HG03469 (cell line): ENCODE results near the gene MKNK1.

Experiments
- ATAC-seq: cut with Tn5 transposase; IDR thresholded peaks from one replicate; pipeline ENCODE4 v1.9.1; 2021; ENCODE audit warnings: mild to moderate bottlenecking, moderate library complexity, moderate number of reproducible peaks; ENCODE audit not compliant: unreplicated experiment

The MKNK1 gene

DNA sequence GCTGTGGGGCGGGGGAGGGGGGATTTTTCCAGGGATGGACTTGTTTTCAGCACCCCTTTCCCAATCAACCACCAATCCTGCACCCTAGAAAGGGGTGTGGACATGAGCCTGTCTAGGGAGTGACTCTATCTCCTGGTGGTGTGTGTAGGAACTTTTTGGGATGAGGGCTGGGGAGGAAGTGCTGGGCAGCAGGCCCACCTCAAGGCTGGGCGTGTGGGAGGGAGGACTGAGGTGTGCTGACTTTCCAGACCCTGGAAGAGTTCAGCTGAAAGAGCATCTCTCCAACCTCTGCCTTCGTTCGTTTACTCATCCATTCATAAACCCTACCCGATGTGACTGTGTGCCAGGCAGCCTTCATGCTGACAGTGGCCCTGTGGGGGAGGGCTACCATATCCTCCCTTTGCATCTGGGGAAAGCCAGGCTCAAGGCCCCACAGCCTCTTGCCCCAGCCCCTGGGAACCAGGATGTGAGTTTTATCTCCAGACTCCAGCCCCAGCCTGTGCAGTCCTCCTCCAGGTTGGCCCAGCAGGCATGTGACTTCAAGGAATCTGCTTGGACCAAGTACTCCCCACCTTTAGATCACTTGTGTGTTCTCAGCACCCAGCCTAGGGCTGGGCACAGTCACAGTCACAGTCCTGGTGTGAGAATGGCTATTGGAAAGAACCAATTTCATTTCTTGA, 59.4 kb downstream of the MKNK1 start:
- ATAC-seq, result no peak

DNA sequence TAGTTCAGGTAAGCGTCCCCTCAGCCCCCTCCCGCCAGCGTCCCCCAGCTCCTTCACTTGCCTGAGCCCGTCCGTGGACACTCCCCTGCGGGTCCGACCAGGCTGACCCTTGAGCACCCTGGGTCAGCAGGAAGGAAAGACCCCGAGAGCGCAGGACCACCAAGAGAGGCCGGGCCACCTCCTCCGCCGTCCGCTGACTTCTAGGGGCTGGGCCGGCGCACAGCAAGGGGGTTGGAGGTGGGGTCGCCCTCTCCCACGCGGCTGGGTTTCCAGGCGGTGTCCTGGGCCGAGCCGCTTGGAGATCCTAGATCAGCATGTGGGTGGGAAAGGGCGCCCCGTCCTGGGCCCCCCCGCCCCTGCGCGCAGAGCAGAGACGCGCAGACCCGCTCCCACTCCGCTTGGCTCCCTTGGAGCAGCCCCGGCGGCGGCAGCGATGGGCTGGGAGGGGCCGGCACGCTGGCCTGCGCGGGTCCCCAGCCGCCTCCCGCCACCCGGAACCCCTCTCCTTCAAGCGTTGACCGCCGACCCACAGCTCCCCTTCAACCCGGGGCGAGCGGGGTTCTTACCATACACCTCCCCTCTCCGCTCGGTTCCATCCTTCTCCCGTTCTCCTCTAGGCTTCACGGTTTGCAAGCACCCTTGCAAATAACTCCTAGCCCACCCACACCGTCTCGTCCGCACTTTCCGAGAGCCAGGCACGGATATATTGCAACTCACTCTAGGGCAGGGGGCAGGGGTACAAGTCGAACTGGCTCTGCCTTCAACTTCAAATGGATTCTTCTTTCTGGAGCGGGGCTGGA, 60.1 kb downstream of the MKNK1 start:
- no peak for ATAC-seq

DNA sequence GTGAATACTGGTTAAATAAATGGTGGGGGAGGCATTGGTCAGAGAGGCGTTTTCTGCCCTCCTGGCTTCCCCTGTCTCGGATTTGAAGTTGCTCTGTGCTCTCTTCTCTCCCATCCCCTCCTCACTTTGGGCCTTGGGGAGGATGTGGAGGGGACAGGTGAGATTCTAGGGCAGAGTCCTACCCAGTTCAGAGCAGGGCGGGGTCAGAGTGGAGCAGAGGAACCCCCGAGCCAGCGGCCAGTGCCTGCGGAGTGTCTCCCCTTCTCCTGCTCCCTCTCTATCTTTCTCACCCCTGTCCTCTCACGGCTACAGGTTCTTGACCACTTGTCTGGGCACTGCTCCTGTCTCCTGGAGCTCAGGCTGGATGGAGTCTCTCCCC, 60.7 kb downstream of the MKNK1 start:
- no peak for ATAC-seq

DNA sequence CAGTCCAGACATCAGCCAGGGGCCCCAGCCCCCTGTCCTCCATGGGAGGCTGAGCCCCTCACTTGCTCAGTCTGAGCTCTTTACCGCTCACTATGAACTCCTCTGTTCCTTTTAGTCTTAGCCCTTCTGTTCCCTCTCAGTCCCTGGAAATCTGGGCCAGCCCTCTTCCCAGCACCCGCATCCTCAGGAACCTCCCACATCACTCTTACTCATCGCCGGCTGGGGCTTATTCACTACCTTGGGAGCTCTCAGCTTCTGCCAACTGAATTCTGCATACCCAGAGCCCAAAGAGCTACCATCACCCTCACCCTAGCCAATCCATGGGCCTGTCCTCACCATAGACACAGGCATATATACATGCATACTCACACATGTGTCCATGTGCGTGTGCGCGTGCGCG, 64.1 kb downstream of the MKNK1 start:
- no peak for ATAC-seq

- ATAC-seq, result no peak
These were observed 65.9 kb downstream of the MKNK1 start for GRCh38 chr1:46538147-46538546.

- ATAC-seq, result no peak
These were observed 66.4 kb downstream of the MKNK1 start for GRCh38 chr1:46537651-46538050.

GRCh38 chr1:46536527-46536926, 67.5 kb downstream of the MKNK1 start:
- no peak for ATAC-seq

GRCh38 chr1:46535063-46535462, 69.0 kb downstream of the MKNK1 start:
- no peak for ATAC-seq

DNA sequence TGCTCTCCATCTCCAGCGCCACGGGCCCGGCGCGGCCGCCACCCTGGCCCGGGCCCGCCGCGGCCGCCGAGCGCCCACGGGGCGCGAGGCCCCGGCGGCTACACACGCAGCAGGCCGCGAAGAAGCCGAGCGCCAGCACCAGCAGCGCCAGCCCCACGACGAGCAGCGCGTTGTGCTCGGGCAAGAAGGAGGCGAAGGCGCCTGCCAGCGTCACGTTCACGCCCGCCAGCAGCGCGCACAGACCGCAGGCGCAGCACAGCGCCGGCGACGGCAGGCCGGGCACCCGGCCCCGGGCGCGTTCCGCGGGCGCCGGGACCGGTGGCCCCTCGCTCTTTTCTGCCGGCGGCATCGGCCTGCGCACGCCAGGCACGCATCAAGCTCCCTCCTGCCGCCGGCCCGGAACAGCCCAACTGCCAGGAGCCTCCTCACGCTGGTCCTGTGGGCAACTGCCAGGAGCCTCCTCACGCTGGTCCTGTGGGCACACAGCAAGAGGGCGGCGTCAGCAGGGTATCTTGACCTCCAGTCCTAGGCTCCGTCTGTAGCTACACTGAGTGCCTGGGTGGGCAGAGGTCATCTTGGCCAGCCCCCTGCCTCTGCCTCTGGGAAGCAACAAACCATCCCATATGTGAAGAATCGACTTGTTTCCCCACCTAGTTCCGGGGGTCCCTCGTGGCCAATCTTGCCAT, 70.7 kb downstream of the MKNK1 start:
- no peak for ATAC-seq

DNA sequence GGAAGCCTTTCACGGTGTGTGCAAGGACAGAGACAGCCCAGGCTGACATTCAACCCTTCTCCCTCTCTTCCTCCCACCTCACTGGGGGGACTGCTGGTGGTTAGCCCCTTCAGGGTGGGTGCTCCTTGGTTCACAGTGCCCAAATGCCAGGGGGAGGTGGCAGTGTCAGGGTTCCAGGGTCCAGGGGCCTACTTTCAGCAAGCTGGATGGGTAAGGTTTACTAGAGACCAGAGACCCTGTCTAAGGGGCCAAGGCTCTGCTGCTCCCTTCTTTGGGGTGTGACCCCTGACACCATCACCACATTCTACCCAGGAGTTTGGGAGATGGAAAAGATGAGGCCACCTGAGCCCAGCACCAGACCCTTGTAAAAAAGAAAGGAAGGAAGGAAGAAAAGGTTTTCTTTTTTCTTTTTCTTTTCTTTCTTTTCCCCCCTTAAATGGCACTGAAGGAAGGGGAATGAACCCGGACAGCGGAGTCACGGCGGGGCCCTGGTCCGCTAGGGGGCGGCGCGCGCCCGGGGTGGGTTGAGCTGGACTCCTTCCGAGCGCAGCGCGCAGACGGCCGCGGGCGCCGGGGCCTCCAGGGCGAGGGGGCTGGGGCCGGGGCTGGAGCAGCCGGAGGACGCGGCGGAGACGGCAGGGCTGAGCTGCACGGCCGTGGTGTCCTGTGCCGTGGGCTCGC, 71.4 kb downstream of the MKNK1 start:
- ATAC-seq, result no peak

DNA sequence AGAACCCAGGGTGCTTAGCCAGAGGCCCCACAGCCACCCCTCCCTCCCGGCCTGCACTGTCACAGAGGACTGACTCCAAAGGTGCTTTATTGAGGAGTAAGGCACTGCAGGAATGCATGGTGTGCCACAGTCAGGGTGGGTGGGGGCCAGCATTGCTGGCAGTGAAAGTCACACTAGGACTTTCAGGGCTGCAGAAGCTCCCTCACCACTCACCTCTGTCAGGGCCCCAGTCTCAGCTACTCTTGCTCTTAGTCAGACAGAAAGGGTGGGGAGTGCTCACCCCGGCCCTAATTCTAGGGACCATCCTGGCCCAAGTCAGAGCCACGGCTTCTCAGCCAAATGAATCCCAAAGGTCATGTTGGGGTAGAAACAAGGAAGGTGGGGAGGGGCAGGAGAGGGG, 72.0 kb downstream of the MKNK1 start:
- no peak for ATAC-seq

DNA sequence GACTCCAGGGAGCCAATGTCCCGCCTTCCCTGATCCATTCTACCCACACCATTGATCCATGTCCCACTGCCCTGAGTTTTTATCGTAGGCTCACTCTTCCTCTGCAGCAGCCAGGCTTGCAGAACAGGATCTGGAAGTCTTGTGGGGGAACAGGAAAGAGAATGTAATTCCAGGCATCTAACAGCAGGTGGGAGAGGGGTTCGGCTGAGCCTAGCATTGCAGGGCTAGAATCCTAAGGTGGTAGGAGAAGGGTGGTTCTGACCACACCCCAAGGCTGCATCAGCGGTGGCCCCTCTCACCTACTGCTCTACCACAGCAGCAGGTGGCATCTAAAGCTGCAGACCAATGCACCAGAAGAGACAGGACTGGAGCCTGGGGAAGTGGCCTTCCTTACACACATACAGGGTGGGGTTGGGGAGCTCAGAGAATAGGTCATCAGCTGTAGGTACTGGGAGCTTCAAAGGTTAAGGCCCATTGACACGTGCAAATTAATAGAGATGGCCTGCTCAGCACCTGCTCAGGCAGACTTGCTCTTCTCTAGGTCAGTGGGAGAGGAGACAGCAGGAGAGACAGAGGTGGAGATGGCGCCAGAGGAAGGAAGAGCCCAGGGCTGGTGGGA, 73.2 kb downstream of the MKNK1 start:
- no peak for ATAC-seq

DNA sequence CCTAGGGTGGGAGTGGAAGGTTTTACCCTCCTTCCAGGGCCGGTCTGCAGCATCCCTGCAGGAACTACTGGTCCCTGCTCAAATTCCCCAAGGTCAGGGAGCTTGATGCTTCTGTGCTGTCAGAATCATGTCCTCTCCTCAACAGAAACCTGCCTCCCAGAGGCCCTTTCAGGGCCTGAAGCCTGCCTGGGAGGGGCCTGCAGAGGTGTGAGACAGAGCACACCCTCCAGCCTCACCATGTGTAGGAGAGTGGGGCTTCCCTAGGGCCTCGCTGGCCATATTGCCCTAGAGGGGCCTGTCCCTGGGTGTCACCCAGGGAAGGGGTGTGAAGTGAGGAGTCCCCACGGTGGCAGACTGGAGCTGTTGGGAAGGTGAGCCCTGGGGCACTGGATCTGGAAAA, 73.8 kb downstream of the MKNK1 start:
- ATAC-seq, result no peak

- no peak for ATAC-seq
These were observed 74.9 kb downstream of the MKNK1 start for GRCh38 chr1:46529031-46529630.

- ATAC-seq, result no peak
These were observed 75.6 kb downstream of the MKNK1 start for GRCh38 chr1:46528297-46528955.

DNA sequence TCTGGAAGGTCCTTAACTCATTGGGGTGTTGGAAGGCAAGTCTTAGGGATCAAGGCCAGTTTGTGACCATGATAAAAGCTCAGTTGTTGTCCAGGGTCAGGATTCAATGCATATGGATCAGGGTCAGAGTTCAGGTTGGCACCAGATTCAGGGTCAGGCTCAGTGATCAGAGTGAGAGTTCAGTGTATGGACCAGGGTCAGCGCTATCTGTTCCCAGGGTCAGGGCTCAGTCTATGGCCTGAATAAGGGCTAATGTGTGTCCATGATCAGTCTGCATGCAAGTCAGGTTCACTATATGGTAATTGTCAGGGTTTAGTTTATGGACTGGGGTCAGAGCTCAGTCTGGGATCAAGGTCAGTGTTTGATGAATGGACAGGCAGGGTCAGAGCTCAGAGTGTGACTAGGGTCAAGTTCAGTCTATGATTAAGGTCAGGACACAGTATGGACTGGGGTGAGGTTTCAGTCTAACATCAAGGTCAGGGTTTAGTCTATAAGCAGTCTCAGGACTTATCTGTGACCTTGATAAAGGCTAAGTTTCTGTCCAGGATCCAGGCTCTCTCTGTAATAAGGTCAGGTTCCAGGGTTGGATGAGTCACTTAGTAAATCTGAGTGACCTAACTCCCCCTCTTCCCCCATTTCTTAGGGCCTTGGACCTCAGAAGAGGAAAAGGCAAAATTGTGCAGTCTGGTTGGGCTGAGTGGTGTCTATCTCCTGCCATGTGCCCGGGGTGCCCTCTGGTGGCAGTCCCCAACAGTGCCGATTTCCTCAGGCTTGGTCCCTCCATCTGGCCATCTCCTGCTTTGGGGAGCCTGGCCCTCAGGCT, 76.4 kb downstream of the MKNK1 start:
- no peak for ATAC-seq

DNA sequence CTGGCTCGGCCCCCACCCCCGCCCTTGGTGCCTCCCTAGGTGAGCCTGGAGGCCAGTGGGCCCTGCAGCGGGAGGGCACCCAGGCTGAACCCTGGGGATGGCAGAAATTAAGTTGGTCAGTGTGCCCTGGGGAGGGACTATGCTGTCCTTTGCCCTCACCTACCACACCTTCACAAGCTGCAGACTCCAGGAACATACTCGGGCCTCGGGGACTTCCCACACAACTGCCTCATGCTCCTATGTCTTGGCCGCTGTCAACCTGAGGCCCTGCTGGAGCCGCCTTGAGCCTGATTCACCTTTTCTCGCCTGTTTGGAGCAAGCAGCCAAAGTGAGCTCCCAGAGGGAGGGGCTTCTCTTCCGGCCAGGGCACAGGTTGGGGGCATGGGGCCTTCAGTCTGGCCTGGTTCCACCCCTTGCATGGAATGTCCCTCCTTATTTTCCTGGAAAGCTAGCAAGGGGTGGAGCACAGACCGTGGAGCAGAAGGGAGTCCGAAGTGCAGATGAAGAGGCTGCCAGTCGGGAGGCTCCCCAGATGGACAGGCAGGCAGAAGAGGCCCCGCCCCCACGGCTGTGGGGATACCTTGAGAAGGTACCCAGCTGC, 77.3 kb downstream of the MKNK1 start:
- ATAC-seq, result no peak

DNA sequence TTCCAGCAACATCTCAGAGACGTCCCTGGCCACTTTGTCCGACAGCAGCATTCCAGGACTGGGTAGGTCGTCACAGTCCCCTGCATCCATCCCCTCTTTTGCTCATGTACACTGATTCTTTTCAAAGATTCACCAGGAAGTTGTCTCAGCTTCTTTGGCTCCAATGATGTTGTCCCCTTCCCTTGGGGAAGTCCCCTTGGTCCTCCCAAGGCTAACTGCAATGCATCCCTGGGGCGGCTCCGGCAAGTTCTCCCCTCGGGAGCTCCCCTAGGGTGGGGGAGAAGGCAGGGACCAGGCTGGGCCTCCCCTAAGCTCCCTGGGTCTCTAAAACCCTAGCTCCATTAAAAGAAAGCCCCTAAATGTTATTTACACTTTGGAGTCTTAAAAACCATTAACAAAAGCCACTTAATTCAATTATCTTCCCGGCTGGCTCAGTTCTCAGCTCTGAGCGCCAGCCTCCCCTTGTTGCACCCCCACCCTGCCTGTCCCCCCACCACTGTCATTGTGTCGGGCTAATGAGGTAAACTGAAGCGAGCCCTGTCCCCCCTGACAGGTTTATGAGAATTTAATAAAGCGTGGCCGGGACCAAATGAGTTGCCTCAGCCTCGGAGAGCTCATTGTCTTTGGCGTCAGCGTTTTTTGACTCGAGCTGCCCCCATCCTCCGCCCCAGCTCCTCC, 77.9 kb downstream of the MKNK1 start:
- ATAC-seq, result no peak
